OCI-LY3 (cell line): ENCODE measurements around the gene NHERF2.

Experiments used
- CTCF ChIP-seq: fragments of 200-600, 300-600 bp; sonication (generic); IDR thresholded peaks from 2 replicates; pipeline ENCODE4 v1.5.1; 2014; ENCODE audit warnings: antibody characterized with exemption, low read length, low read depth
- EZH2phosphoT487 ChIP-seq: fragments of 200-600 bp; shearing (Covaris generic); IDR thresholded peaks from 2 replicates; pipeline ENCODE4 v1.6.1; 2018; ENCODE audit warnings: antibody characterized with exemption, mixed run types, low read depth

GRCh38 chr16:2033057-2033908 lies 6.6 kb downstream of the NHERF2 start:
- TF ChIP-seq CTCF (no peak), EZH2phosphoT487 (no peak)
